Natural killer cell treated with Interleukin-12 subunit alpha and Interleukin-12 subunit beta and Interleukin-15 and Interleukin-18, amount 100 ng/mL, for 72 hours (primary cell): ENCODE measurements around the gene CCSER2. TPM values are rescaled to one million over a fixed set of nuclear protein-coding genes. Genes with fewer than 3 reads are reported as not detected.
"Not testable (repeated sequence)": the region's sequence is repeated elsewhere in the genome, so short reads cannot be mapped to it uniquely, and the experiment has no call there.

ENCODE experiments used
- ATAC-seq, 2 donors: fragments of 150-1000 bp; cut with Tn5 transposase in 1 of 2; sonication (Bioruptor Pico), chemical (Tn5 transposase) in 1 of 2; 2 replicates each; pipeline ENCODE4 v1.10.0; 2021
- DNase-seq: peaks from one replicate; pipeline ENCODE4 v3.0.0; 2022; ENCODE audit warnings: low spot score
- H3K27ac Mint-ChIP-seq, 2 donors: 1 replicate in 1 of 2; 2 replicates in 1 of 2; pipeline ENCODE4 v1.8.0; 2022; ENCODE audit warnings: mixed read lengths in 2 of 2, mild to moderate bottlenecking in 1 of 2, moderate library complexity in 1 of 2
- H3K27me3 Mint-ChIP-seq, 2 donors: 1 replicate in 1 of 2; 2 replicates in 1 of 2; pipeline ENCODE4 v1.8.0; 2022; ENCODE audit warnings: mixed read lengths in 2 of 2
- H3K36me3 Mint-ChIP-seq: one replicate; pipeline ENCODE4 v1.8.0; 2022; ENCODE audit warnings: mixed read lengths
- H3K4me1 Mint-ChIP-seq, 2 donors: 1 replicate in 1 of 2; 2 replicates in 1 of 2; pipeline ENCODE4 v1.8.0; 2022; ENCODE audit warnings: low read depth in 2 of 2, mixed read lengths in 2 of 2, mild to moderate bottlenecking in 1 of 2
- H3K4me3 Mint-ChIP-seq: one replicate; pipeline ENCODE4 v1.8.0; 2022; ENCODE audit warnings: mixed read lengths
- H3K9me3 Mint-ChIP-seq: 2 replicates; pipeline ENCODE4 v1.8.0; 2022; ENCODE audit warnings: mixed read lengths
- total RNA-seq, 2 donors: library from RNA; stranded (reverse); gene quantifications; one replicate each; pipeline ENCODE4 v1.2.3, GENCODE V29; 2022

CCSER2 gene
- total RNA-seq, result 100 to 1,000 TPM in 1 of 2 donors, 10 to 100 TPM in 1; 90.4 to 135 TPM

- peak; percentile 88 to 94 for ATAC-seq
- no peaks in the 10 kb centered on the region for H3K9me3 Mint-ChIP-seq
- H3K4me3 Mint-ChIP-seq, result peak within 1 kb of the TSS; percentile 93
- peak within 1 kb of the TSS; percentile 91 to 99 for H3K27ac Mint-ChIP-seq
- no peaks in the 10 kb centered on the region for H3K27me3 Mint-ChIP-seq
- peaks cover 4% of the 10 kb centered on the region for H3K36me3 Mint-ChIP-seq
- peaks cover 23 to 39% of the 10 kb centered on the region in 2 donors for H3K4me1 Mint-ChIP-seq
- peak; percentile 99 for DNase-seq
These were observed at the start of gene CCSER2 for GRCh38 chr10:84328418-84329195. Gene CCSER2, plus strand, starts transcription at chr10:84328589. Its CDS starts 42,464 bp downstream, at chr10:84371053.

- not testable (repeated sequence) for H3K9me3 Mint-ChIP-seq, H3K4me3 Mint-ChIP-seq, H3K4me1 Mint-ChIP-seq, DNase-seq, ATAC-seq, H3K36me3 Mint-ChIP-seq
- H3K27ac Mint-ChIP-seq, result peak overlapping the region in 1 of 2 donors; percentile 8
- peaks cover 28 to 36% of the 10 kb centered on the region in 2 donors for H3K27me3 Mint-ChIP-seq
These were observed 48.4 kb upstream of the CCSER2 start for GRCh38 chr10:84279876-84280475.

- Mint-ChIP-seq H3K4me1 (peaks cover 0 to 4% of the 10 kb centered on the region in 2 donors), H3K27ac (no peak overlapping the region), H3K4me3 (no peak overlapping the region), H3K9me3 (no peaks in the 10 kb centered on the region), H3K27me3 (peaks cover 2 to 25% of the 10 kb centered on the region in 2 donors), H3K36me3 (no peaks in the 10 kb centered on the region)
- ATAC-seq, result no peak
- no peak for DNase-seq
These were observed 41.7 kb upstream of the CCSER2 start for GRCh38 chr10:84286695-84287094.

GRCh38 chr10:84288151-84288550, 40.2 kb upstream of the CCSER2 start:
- DNase-seq (no peak), ATAC-seq (no peak)
- Mint-ChIP-seq H3K4me3 (no peak overlapping the region), H3K27ac (no peak overlapping the region), H3K36me3 (no peaks in the 10 kb centered on the region), H3K4me1 (peaks cover 0 to 4% of the 10 kb centered on the region in 2 donors), H3K9me3 (no peaks in the 10 kb centered on the region), H3K27me3 (peaks cover 0 to 25% of the 10 kb centered on the region in 2 donors)

GRCh38 chr10:84289521-84290200, 38.7 kb upstream of the CCSER2 start:
- Mint-ChIP-seq H3K27ac (no peak overlapping the region), H3K9me3 (no peaks in the 10 kb centered on the region), H3K36me3 (no peaks in the 10 kb centered on the region), H3K4me3 (no peak overlapping the region), H3K27me3 (peaks cover 0 to 25% of the 10 kb centered on the region in 2 donors), H3K4me1 (peaks cover 14 to 17% of the 10 kb centered on the region in 2 donors)
- ATAC-seq, result no peak
- no peak for DNase-seq

GRCh38 chr10:84290235-84290634, 38.2 kb upstream of the CCSER2 start:
- Mint-ChIP-seq H3K4me3 (no peak overlapping the region), H3K4me1 (peaks cover 19% of the 10 kb centered on the region in 2 donors), H3K9me3 (no peaks in the 10 kb centered on the region), H3K36me3 (no peaks in the 10 kb centered on the region), H3K27me3 (peaks cover 0 to 25% of the 10 kb centered on the region in 2 donors), H3K27ac (no peak overlapping the region)
- DNase-seq (no peak), ATAC-seq (no peak)

- Mint-ChIP-seq H3K27ac (no peak overlapping the region), H3K36me3 (no peaks in the 10 kb centered on the region), H3K9me3 (no peaks in the 10 kb centered on the region), H3K4me1 (peaks cover 19% of the 10 kb centered on the region in 2 donors), H3K4me3 (no peak overlapping the region), H3K27me3 (peaks cover 0 to 25% of the 10 kb centered on the region in 2 donors)
- ATAC-seq (no peak), DNase-seq (no peak)
These were observed 37.0 kb upstream of the CCSER2 start for GRCh38 chr10:84291384-84291783.

GRCh38 chr10:84292502-84292901, 35.9 kb upstream of the CCSER2 start:
- H3K4me3 Mint-ChIP-seq, result no peak overlapping the region
- no peak overlapping the region for H3K27ac Mint-ChIP-seq
- peaks cover 19% of the 10 kb centered on the region in 2 donors for H3K4me1 Mint-ChIP-seq
- ATAC-seq (no peak), DNase-seq (no peak)
- H3K36me3 Mint-ChIP-seq, result no peaks in the 10 kb centered on the region
- peaks cover 0 to 23% of the 10 kb centered on the region in 2 donors for H3K27me3 Mint-ChIP-seq
- no peaks in the 10 kb centered on the region for H3K9me3 Mint-ChIP-seq

GRCh38 chr10:84293171-84293570, 35.2 kb upstream of the CCSER2 start:
- DNase-seq (no peak), ATAC-seq (peak in 1 of 2 donors; percentile 13)
- Mint-ChIP-seq H3K27ac (peak overlapping the region; percentile 19 to 78), H3K36me3 (no peaks in the 10 kb centered on the region), H3K9me3 (no peaks in the 10 kb centered on the region), H3K4me1 (peaks cover 19% of the 10 kb centered on the region in 2 donors), H3K27me3 (peaks cover under 1 to 19% of the 10 kb centered on the region in 2 donors), H3K4me3 (no peak overlapping the region)

GRCh38 chr10:84293574-84294016, 34.8 kb upstream of the CCSER2 start:
- ATAC-seq (peak; percentile 76 to 83), DNase-seq (peak; percentile 66)
- H3K27me3 Mint-ChIP-seq, result peaks cover 3 to 19% of the 10 kb centered on the region in 2 donors
- H3K4me3 Mint-ChIP-seq, result no peak overlapping the region
- H3K4me1 Mint-ChIP-seq, result peaks cover 19% of the 10 kb centered on the region in 2 donors
- no peaks in the 10 kb centered on the region for H3K9me3 Mint-ChIP-seq
- H3K27ac Mint-ChIP-seq, result peak overlapping the region; percentile 19 to 78
- H3K36me3 Mint-ChIP-seq, result no peaks in the 10 kb centered on the region

- peak overlapping the region; percentile 45 for H3K4me3 Mint-ChIP-seq
- peak overlapping the region; percentile 19 to 78 for H3K27ac Mint-ChIP-seq
These were observed 33.5 kb upstream of the CCSER2 start for GRCh38 chr10:84294766-84295447.

GRCh38 chr10:84296091-84296981, 32.1 kb upstream of the CCSER2 start:
- ATAC-seq (no peak), DNase-seq (no peak)
- H3K4me1 Mint-ChIP-seq, result peaks cover 17 to 19% of the 10 kb centered on the region in 2 donors
- no peak overlapping the region for H3K27ac Mint-ChIP-seq
- peaks cover 6 to 7% of the 10 kb centered on the region in 2 donors for H3K27me3 Mint-ChIP-seq
- no peaks in the 10 kb centered on the region for H3K36me3 Mint-ChIP-seq
- H3K4me3 Mint-ChIP-seq, result no peak overlapping the region
- H3K9me3 Mint-ChIP-seq, result no peaks in the 10 kb centered on the region

More at GRCh38 chr10:84294766-84295447, 33.5 kb upstream of the CCSER2 start:
- Mint-ChIP-seq H3K27me3 (peaks cover 6 to 7% of the 10 kb centered on the region in 2 donors), H3K36me3 (no peaks in the 10 kb centered on the region), H3K9me3 (no peaks in the 10 kb centered on the region), H3K4me1 (peaks cover 19% of the 10 kb centered on the region in 2 donors)
- peak; percentile 57 to 67 for ATAC-seq
- DNase-seq, result no peak
